GM10266 (cell line): ENCODE data around the gene CKAP5.

Experiments
- DNase-seq: peaks from one replicate; pipeline ENCODE4 v3.0.0; 2012; ENCODE audit errors: extremely low spot score
- CTCF ChIP-seq: IDR thresholded peaks from 2 replicates; pipeline ENCODE4 v1.5.1; 2012; ENCODE audit warnings: mild to moderate bottlenecking, low read depth; ENCODE audit not compliant: control insufficient read depth, insufficient read depth; ENCODE audit errors: missing control alignments

CKAP5 gene

GRCh38 chr11:46845740-46846509, at the start of gene CKAP5:
Gene CKAP5, minus strand, starts transcription at chr11:46846280. Its CDS starts 25,049 bp downstream, at chr11:46821231.
- peak; percentile 97 for DNase-seq
- no peak for TF ChIP-seq CTCF

DNA sequence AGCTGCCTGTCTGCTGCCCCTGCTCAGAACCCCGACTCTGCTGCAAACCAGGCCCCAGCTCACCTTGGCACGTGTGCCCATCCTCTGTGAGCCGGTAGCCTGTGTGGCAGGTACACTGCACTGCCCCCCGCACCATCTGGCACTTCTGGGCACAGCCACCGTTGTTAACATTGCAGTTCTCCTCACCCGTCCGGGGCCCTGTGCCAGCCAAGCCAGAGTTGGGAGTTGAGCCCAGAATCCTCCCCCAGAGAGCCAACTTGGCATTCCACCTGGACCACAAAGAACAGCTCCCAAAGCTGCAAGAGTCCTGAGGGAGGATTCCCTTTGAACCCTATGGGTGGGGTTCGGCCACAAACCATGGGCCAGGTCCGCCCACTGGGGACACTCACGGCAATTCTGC, 49.7 kb upstream of the CKAP5 start:
- TF ChIP-seq CTCF: no peak
- no peak for DNase-seq

- TF ChIP-seq CTCF: no peak
- DNase-seq: no peak
Measured at GRCh38 chr11:46894961-46895360, 48.9 kb upstream of the CKAP5 start.

- no peak for TF ChIP-seq CTCF
Measured at GRCh38 chr11:46894506-46894905, 48.4 kb upstream of the CKAP5 start.

DNA sequence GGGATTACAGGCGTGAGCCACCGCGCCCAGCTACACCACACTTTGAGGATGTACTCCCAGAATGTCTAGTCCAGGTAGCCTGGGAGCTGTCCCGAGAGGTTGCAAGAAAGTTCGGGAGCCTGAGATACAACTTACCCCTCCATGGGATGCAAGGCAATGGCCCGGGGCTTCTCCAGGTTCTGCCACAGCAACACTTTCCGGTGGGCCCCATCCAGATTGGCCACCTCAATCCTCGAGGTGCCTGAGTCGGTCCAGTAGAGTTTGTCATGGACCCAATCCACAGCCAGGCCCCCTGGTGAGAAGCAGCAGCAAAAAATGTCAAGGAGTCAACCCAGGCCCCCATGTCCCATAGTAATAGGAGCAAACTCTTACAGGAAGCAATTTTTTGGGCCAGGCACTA, 46.8 kb upstream of the CKAP5 start:
- DNase-seq: no peak
- no peak for TF ChIP-seq CTCF

More at GRCh38 chr11:46894506-46894905, 48.4 kb upstream of the CKAP5 start:
- DNase-seq: no peak

GRCh38 chr11:46892109-46892508, 46.0 kb upstream of the CKAP5 start:
- no peak for DNase-seq
- no peak for TF ChIP-seq CTCF

GRCh38 chr11:46890665-46891064, 44.6 kb upstream of the CKAP5 start:
- DNase-seq: no peak
- no peak for TF ChIP-seq CTCF
